ENCODE measurements around the gene ZBTB18.
A peak's percentile ranks its signal among the peaks of the same experiment; 100 is the strongest.

The ZBTB18 gene

GRCh38 chr1:244048256-244049161, 2.6 kb upstream of the ZBTB18 start:
- Histone ChIP-seq H3K4me2 (ENCODE audit: low read length) (peak overlapping the region; percentile 96), H2BK120ac (ENCODE audit: insufficient read depth, low read length, poor library complexity) (no peak overlapping the region), H3K36me3 (ENCODE audit: control insufficient read depth in 1 of 2, insufficient read depth in 2 of 2, low read length in 2 of 2) (no peaks in the 10 kb centered on the region), H4K91ac (ENCODE audit: low read depth, low read length) (peak overlapping the region; percentile 62), H2BK5ac (ENCODE audit: low read depth, low read length, poor library complexity) (no peak overlapping the region), H4K8ac (ENCODE audit: low read depth, low read length) (no peak overlapping the region), H3K79me2 (ENCODE audit: control insufficient read depth, insufficient read depth, low read length, poor library complexity) (peaks cover 10% of the 10 kb centered on the region), H3K4me3 (ENCODE audit: low read depth, low read length) (peak overlapping the region; percentile 75), H3K27ac (ENCODE audit: low read depth, low read length) (no peak overlapping the region), H3K9ac (ENCODE audit: low read length) (no peak overlapping the region), H3K4ac (ENCODE audit: low read depth, low read length) (no peak overlapping the region), H3K9me3 (ENCODE audit: insufficient read depth, low read depth, low read length) (no peaks in the 10 kb centered on the region), H3K23ac (ENCODE audit: low read length) (no peak overlapping the region), H3K27me3 (ENCODE audit: insufficient read depth, low read length) (no peaks in the 10 kb centered on the region), H3K18ac (ENCODE audit: low read length) (peak overlapping the region; percentile 84), H3K14ac (ENCODE audit: low read length) (no peak overlapping the region), H3K4me1 (ENCODE audit: control insufficient read depth in 1 of 2, insufficient read depth in 2 of 2, low read length in 2 of 2) (peaks cover 0 to 8% of the 10 kb centered on the region in 2 experiments), H2BK12ac (ENCODE audit: low read length) (no peak overlapping the region), H2AK5ac (ENCODE audit: low read length) (no peak overlapping the region), H4K12ac (ENCODE audit: low read depth, low read length) (no peak overlapping the region), H2AFZ (ENCODE audit: insufficient read depth, low read length, poor library complexity) (no peak overlapping the region), H3K79me1 (ENCODE audit: low read length) (peaks cover 11% of the 10 kb centered on the region)
- WGBS (ENCODE audit: extremely low coverage, insufficient coverage, insufficient read length): no CpG with 5 or more reads among the region's 109 CpGs
- DNase-seq: peak; percentile 97 to 99

GRCh38 chr1:244049162-244050013, 1.7 kb upstream of the ZBTB18 start:
- no CpG with 5 or more reads among the region's 76 CpGs for WGBS (ENCODE audit: extremely low coverage, insufficient coverage, insufficient read length)
- Histone ChIP-seq H3K27ac (ENCODE audit: low read depth, low read length) (no peak overlapping the region), H2AK5ac (ENCODE audit: low read length) (no peak overlapping the region), H3K9ac (ENCODE audit: low read length) (peak overlapping the region; percentile 76), H4K8ac (ENCODE audit: low read depth, low read length) (peak overlapping the region; percentile 69), H2BK12ac (ENCODE audit: low read length) (no peak overlapping the region), H2AFZ (ENCODE audit: insufficient read depth, low read length, poor library complexity) (peak overlapping the region; percentile 70), H3K79me1 (ENCODE audit: low read length) (peaks cover 11% of the 10 kb centered on the region), H3K27me3 (ENCODE audit: insufficient read depth, low read length) (no peaks in the 10 kb centered on the region), H3K4me1 (ENCODE audit: control insufficient read depth in 1 of 2, insufficient read depth in 2 of 2, low read length in 2 of 2) (peaks cover 0 to 8% of the 10 kb centered on the region in 2 experiments), H3K79me2 (ENCODE audit: control insufficient read depth, insufficient read depth, low read length, poor library complexity) (peaks cover 10% of the 10 kb centered on the region), H3K36me3 (ENCODE audit: control insufficient read depth in 1 of 2, insufficient read depth in 2 of 2, low read length in 2 of 2) (peaks cover 7 to 8% of the 10 kb centered on the region in 2 experiments), H2BK5ac (ENCODE audit: low read depth, low read length, poor library complexity) (peak overlapping the region; percentile 50), H3K23ac (ENCODE audit: low read length) (no peak overlapping the region), H3K18ac (ENCODE audit: low read length) (peak overlapping the region; percentile 84), H3K9me3 (ENCODE audit: insufficient read depth, low read depth, low read length) (no peaks in the 10 kb centered on the region), H2BK120ac (ENCODE audit: insufficient read depth, low read length, poor library complexity) (peak overlapping the region; percentile 30), H3K4me3 (ENCODE audit: low read depth, low read length) (peak overlapping the region; percentile 75), H3K4me2 (ENCODE audit: low read length) (peak overlapping the region; percentile 96), H3K4ac (ENCODE audit: low read depth, low read length) (peak overlapping the region; percentile 88), H4K12ac (ENCODE audit: low read depth, low read length) (peak overlapping the region; percentile 15), H3K14ac (ENCODE audit: low read length) (peak overlapping the region; percentile 80), H4K91ac (ENCODE audit: low read depth, low read length) (peak overlapping the region; percentile 63)
- DNase-seq: peak in 1 of 2 donors; percentile 55

GRCh38 chr1:244050014-244050834, 859 bp upstream of the ZBTB18 start:
- no peak overlapping the region for H2BK5ac ChIP-seq (ENCODE audit: low read depth, low read length, poor library complexity)
- H4K91ac ChIP-seq (ENCODE audit: low read depth, low read length): no peak overlapping the region
- H3K27me3 ChIP-seq (ENCODE audit: insufficient read depth, low read length): no peaks in the 10 kb centered on the region
- no peak overlapping the region for H4K8ac ChIP-seq (ENCODE audit: low read depth, low read length)
- no peak overlapping the region for H3K14ac ChIP-seq (ENCODE audit: low read length)
- H2AK5ac ChIP-seq (ENCODE audit: low read length): no peak overlapping the region
- no peak overlapping the region for H3K18ac ChIP-seq (ENCODE audit: low read length)
- H3K9ac ChIP-seq (ENCODE audit: low read length): peak overlapping the region; percentile 0
- H3K23ac ChIP-seq (ENCODE audit: low read length): no peak overlapping the region
- WGBS (ENCODE audit: extremely low coverage, insufficient coverage, insufficient read length): no CpG with 5 or more reads among the region's 21 CpGs
- no peaks in the 10 kb centered on the region for H3K9me3 ChIP-seq (ENCODE audit: insufficient read depth, low read depth, low read length)
- peaks cover 11% of the 10 kb centered on the region for H3K79me1 ChIP-seq (ENCODE audit: low read length)
- H3K27ac ChIP-seq (ENCODE audit: low read depth, low read length): no peak overlapping the region
- H2BK120ac ChIP-seq (ENCODE audit: insufficient read depth, low read length, poor library complexity): no peak overlapping the region
- peaks cover 0 to 8% of the 10 kb centered on the region in 2 experiments for H3K4me1 ChIP-seq (ENCODE audit: control insufficient read depth in 1 of 2, insufficient read depth in 2 of 2, low read length in 2 of 2)
- peak overlapping the region; percentile 47 for H3K4ac ChIP-seq (ENCODE audit: low read depth, low read length)
- no peak overlapping the region for H2BK12ac ChIP-seq (ENCODE audit: low read length)
- peaks cover 10% of the 10 kb centered on the region for H3K79me2 ChIP-seq (ENCODE audit: control insufficient read depth, insufficient read depth, low read length, poor library complexity)
- H3K4me2 ChIP-seq (ENCODE audit: low read length): peak overlapping the region; percentile 96
- no peak overlapping the region for H2AFZ ChIP-seq (ENCODE audit: insufficient read depth, low read length, poor library complexity)
- DNase-seq: peak in 1 of 2 donors; percentile 28
- peaks cover 15 to 16% of the 10 kb centered on the region in 2 experiments for H3K36me3 ChIP-seq (ENCODE audit: control insufficient read depth in 1 of 2, insufficient read depth in 2 of 2, low read length in 2 of 2)
- H4K12ac ChIP-seq (ENCODE audit: low read depth, low read length): no peak overlapping the region
- H3K4me3 ChIP-seq (ENCODE audit: low read depth, low read length): peak overlapping the region; percentile 75

Measured in trophoblast cell (in vitro differentiated cells and primary cell).